Mesenteric fat pad (tissue), 1 donor: Measurements from ENCODE around the gene SLC8A3. TPM values are rescaled to one million over a fixed set of nuclear protein-coding genes. Genes with fewer than 3 reads are reported as not detected.

Source experiments
- DNase-seq: peaks from one replicate; pipeline ENCODE4 v3.0.0-alpha.2; 2020; ENCODE audit warnings: low spot score
- total RNA-seq: library from RNA; stranded (reverse); fragmentation: NEBNext Ultra II Directional; extraction: Animal tissue kit (Norgen Biotek cat#: 25700); gene quantifications from one replicate; pipeline ENCODE4 v1.2.1, GENCODE V29; 2021
- donor health status: DM: yes; HTN: yes; CAD: no.

SLC8A3 gene
- total RNA-seq, 1 donor from 2014 or later = 0.16 TPM

DNA sequence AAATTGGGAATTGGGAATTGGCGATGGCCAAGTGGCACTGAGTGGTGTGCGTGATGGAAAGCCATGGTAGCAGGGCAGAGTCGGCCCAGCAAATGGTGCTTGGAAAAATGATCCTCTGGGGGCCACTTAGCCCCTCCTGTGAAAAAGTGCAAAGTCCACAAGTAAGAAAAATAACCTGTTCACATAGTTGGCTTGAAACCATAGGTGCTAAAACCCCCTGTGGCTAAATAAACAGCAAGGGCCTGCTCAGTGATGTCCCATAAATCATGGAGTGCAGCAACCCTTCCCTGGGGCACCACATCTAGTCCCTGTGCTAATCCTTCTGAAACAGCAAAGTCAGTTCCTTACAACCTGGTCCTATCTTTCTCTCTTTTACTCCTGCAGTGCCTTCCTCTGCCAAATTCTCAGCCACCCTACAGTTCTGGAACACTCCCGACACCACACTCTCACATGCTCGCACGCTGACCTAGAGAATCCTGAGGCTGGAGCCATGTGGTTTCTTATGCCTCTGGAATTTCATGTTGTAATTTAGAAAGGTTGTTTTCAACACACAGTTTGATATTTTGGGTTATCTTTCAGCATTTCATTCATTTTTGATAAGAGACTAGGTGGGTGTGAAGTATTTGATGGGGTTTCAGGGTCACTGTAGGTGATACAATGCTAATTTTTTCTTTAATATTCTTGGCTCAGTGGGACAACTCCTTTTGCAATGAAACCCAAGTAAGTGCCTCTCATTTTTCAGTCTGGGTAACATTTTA, 186.0 kb downstream of the SLC8A3 start:
- no peak for DNase-seq

DNA sequence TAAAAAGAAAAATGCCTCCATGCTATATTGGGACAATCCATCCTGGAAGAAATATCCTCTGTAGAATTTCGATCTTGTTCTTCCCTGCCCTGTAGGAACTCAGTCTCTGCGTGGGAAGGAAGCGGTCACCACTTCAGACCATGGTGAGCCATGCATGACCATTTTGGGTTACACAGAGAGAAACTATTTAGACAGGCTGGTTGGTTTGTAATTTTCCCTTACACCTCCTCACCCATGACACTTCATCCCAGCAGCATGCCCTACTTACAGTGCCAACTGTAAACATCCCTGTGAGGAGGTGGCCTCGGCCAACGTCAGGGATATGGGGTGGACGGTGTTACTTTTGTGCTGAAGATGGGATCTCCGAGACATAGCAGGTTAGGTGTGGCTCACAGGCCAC, 188.2 kb downstream of the SLC8A3 start:
- DNase-seq = no peak

DNA sequence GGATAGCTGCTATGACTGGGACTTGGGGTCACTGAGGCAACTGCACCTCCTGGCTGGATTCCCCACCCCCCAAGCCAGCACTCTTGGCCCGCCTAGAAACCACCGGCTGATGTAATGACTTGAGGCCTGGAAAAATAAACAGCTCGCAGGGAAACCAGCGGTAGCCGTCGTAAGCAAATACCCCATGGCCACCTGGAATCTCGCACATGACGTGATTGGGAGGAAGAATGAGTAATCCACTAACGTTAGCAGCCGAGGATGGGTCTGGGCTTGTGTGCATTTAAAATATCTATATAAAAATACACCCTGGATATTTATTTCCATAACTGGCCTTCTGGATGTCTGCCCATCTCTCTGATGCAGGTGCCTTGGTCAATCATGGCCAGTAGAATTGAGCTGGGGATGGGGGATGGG, 189.5 kb downstream of the SLC8A3 start:
- no peak for DNase-seq

DNA sequence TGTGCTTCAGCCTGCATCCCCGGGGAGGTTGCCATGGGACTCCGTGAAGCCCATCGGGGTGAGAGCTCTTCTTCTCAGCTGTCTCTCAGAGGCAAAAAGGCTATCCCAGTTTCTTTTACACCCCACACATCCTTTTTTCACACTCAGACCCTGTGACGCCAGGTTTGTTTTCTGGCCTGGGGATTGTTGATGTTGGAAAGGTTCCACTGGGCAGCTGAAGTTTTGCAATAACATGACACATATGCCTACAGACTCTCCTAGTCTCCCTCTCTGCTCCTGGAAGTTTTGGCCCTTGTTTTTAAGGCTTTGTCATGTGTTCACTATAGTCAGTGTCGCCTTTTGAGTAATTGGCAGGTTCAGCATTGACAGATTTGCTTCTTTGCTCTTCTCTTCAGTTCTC, 190.9 kb downstream of the SLC8A3 start:
- DNase-seq = no peak

DNA sequence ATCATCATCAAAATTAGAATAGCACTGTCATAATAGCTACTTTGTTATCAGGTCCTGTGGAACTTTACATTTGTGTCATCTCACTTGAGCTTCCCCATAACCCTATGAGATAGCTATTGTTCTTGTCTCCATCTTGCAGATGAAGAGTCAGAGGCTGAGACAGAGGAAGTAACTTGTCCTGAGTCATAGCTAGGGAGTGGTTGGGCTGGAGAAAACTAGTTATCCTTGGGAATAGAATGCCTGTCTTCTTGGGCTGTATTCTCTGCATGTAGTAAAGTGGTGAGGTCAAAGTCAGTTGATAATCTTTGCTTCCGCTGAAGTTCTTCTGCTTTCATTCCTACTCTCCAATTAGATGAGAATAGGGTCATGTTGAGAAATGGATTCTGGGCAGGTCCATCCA, 192.5 kb downstream of the SLC8A3 start:
- DNase-seq = no peak

Other genes with a start within 250 kb of the SLC8A3 start
- gene COX16, start 170.7 kb upstream of the SLC8A3 start, total RNA-seq = 25.3 TPM
- 23.9 TPM for gene SYNJ2BP, start 228.1 kb upstream of the SLC8A3 start, total RNA-seq